HepG2 (cell line): ENCODE results near the gene RPS6KA5. TPM values are rescaled to one million over a fixed set of nuclear protein-coding genes. Genes with fewer than 3 reads are reported as not detected.

Source experiments
- ATAC-seq: fragments of 200-7000 bp; cut with Tn5 transposase; 3 replicates; pipeline ENCODE4 v1.9.1; 2020; ENCODE audit warnings: mild to moderate bottlenecking, moderate library complexity
- BruUV-seq: library from RNA; stranded (reverse); fragments of 400-500 nt; replicated peaks from 2 replicates; lab custom pipeline; 2021; lab: Mats Ljungman, UMichigan
- CTCF ChIA-PET: fragments of 300-600 bp; formaldehyde crosslinking; extraction: SDS; loops from one replicate; lab custom pipeline; 2021; ENCODE audit warnings: low total read pairs, inconsistent platforms, low intra/inter-chr PET ratio; lab: Yijun Ruan, JAX
- POLR2A ChIA-PET: fragments of 350-600 bp; sonication (Branson Sonifier 250); formaldehyde crosslinking; loops from one replicate; lab custom pipeline; 2020; ENCODE audit warnings: antibody characterized with exemption, inconsistent platforms; lab: Yijun Ruan, JAX
- DNase-seq: peaks from one replicate; pipeline ENCODE4 v3.0.0-alpha.2; 2015; ENCODE audit warnings: low spot score
- FAIRE-seq: peaks from 3 replicates; lab custom pipeline; 2011; peaks lifted over from hg19 to GRCh38; lab: Jason Lieb, UNC
- H2AFZ ChIP-seq: one replicate; pipeline ENCODE4 v1.6.1; 2011; ENCODE audit warnings: low read length, inconsistent platforms
- H3K27ac ChIP-seq: fragments of 300-600 bp; 3 replicates; pipeline ENCODE4 v1.8.0; 2011; ENCODE audit warnings: mixed run types, mild to moderate bottlenecking, mixed read lengths, low read length, inconsistent platforms; ENCODE audit not compliant: insufficient read depth; ENCODE audit errors: extremely low read length
- H3K27me3 ChIP-seq, 2 experiments: fragments of 200-600 bp in 1 of 2; 2 replicates in 1 of 2; 3 replicates in 1 of 2; pipeline versions ENCODE4 v1.6.0 to v1.8.0; 2011; ENCODE audit warnings: low read length in 2 of 2, mild to moderate bottlenecking in 2 of 2, moderate library complexity in 2 of 2, inconsistent platforms in 1 of 2; ENCODE audit not compliant: insufficient read depth in 2 of 2, control insufficient read depth in 1 of 2
- H3K36me3 ChIP-seq, 2 experiments: fragments of 200-600 bp in 1 of 2; replicated peaks in 1 of 2; 2 replicates in 1 of 2; 3 replicates in 1 of 2; pipeline versions ENCODE4 v1.5.1 to v1.8.0; 2011; ENCODE audit warnings: low read length in 2 of 2, inconsistent platforms in 1 of 2; ENCODE audit not compliant: insufficient read depth in 2 of 2, control insufficient read depth in 1 of 2
- H3K4me1 ChIP-seq: 2 replicates; pipeline ENCODE4 v1.5.1; 2012; ENCODE audit warnings: low read length, inconsistent platforms; ENCODE audit not compliant: insufficient read depth
- H3K4me2 ChIP-seq: 2 replicates; pipeline ENCODE4 v1.6.0; 2011; ENCODE audit warnings: low read depth, low read length, inconsistent platforms
- H3K4me3 ChIP-seq, 3 experiments: fragments of 200-600 bp in 1 of 3; sonication (generic), shearing (Covaris generic) in 1 of 3; replicated peaks in 1 of 3; 2 replicates each; pipeline ENCODE4 v1.5.1; 2011 to 2016; ENCODE audit warnings: low read length in 3 of 3, inconsistent platforms in 2 of 3, low read depth in 2 of 3, mild to moderate bottlenecking in 2 of 3, control low read depth in 1 of 3, mixed read lengths in 1 of 3; ENCODE audit not compliant: insufficient read depth in 1 of 3
- H3K79me2 ChIP-seq: one replicate; pipeline ENCODE4 v1.6.1; 2011; ENCODE audit warnings: low read length, inconsistent platforms; ENCODE audit not compliant: insufficient read depth
- H3K9ac ChIP-seq: 2 replicates; pipeline ENCODE4 v1.6.0; 2011; ENCODE audit warnings: mild to moderate bottlenecking, low read depth, low read length, inconsistent platforms; ENCODE audit not compliant: insufficient read depth
- H3K9me3 ChIP-seq: 2 replicates; pipeline ENCODE4 v1.5.1; 2012; ENCODE audit warnings: mild to moderate bottlenecking, low read length
- H4K20me1 ChIP-seq: 2 replicates; pipeline ENCODE4 v1.6.0; 2011; ENCODE audit warnings: inconsistent platforms, mild to moderate bottlenecking, low read length, moderate library complexity; ENCODE audit not compliant: insufficient read depth
- ZBTB21 ChIP-seq: sonication (generic); formaldehyde crosslinking; IDR thresholded peaks from 2 replicates; pipeline ENCODE4 v1.4.0; 2020; ENCODE audit warnings: missing genetic modification reagents
- WGBS: methylation state at CpG from one replicate; pipeline ENCODE4 v1.1.6; 2017; ENCODE audit warnings: low lambda C conversion rate; 5-methylcytosine and 5-hydroxymethylcytosine counted together
- in situ Hi-C: cut with HindIII; loops from 2 replicates; pipeline ENCODE4 v1.10.0; 2017; ENCODE audit warnings: low pct_unique_long_range_greater_than_20kb; ENCODE audit not compliant: extremely low pct_ligation_motif_present
- intact Hi-C: fragments of 100-400 bp; cut with micrococcal nuclease; formaldehyde crosslinking; loops from one replicate; pipeline ENCODE4 v1.10.0; 2022; ENCODE audit not compliant: unreplicated experiment
- polyA plus RNA-seq, 8 experiments: library from polyadenylated mRNA; depleted of rRNA in 3 of 8; stranded (reverse) in 7 of 8; unstranded in 1 of 8; fragments of >200 nt; fragmentation: Illumina TruSeq in 4 of 8; extraction: Trizol in 4 of 8; gene quantifications; 2 replicates each; pipeline versions ENCODE4 v1.2.1 to v1.2.3, GENCODE V29; 2011 to 2016; ENCODE audit warnings: low read depth in 4 of 8, missing spikeins in 1 of 8, mixed read lengths in 1 of 8; ENCODE audit not compliant: insufficient read depth in 1 of 8
- total RNA-seq, 5 experiments: library from RNA; depleted of rRNA; stranded (reverse); fragments of >200 nt; fragmentation: Illumina TruSeq; extraction: Trizol; gene quantifications; 2 replicates each; pipeline ENCODE4 v1.2.3, GENCODE V29; 2016; ENCODE audit warnings: low read depth in 1 of 5
- TF ChIP-seq, protein P1 (sequence below): sonication (generic); formaldehyde crosslinking; IDR thresholded peaks from 2 replicates; pipeline ENCODE4 v1.4.0; 2020; ENCODE audit warnings: mild to moderate bottlenecking, missing genetic modification reagents

The RPS6KA5 gene
- total and polyA plus RNA-seq, 2 of the 13 experiments (the other 11 are each of a cell fraction or from before 2014, with no cell fraction given), result 0.50 to 0.58 TPM

DNA sequence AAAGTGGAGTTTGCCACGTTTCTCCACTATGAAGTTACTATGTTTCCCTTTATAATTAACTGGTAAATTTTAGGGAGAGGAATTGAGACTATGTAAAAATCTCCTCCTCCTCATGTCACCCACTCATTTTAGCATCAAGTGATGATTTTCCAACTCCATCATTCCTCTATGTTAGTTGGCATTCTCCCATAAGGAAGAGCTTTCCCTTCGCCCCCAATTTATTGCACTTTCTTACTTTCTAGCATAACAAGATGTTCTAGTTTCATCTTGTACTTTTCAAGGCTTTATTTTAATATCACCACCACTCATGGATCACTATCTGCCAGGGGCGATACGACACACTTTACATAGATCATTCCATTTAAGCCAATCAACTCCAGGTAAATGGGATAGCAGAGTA is 97.1 kb downstream of the RPS6KA5 start (continued):
- TF ChIP-seq, protein P1, sequence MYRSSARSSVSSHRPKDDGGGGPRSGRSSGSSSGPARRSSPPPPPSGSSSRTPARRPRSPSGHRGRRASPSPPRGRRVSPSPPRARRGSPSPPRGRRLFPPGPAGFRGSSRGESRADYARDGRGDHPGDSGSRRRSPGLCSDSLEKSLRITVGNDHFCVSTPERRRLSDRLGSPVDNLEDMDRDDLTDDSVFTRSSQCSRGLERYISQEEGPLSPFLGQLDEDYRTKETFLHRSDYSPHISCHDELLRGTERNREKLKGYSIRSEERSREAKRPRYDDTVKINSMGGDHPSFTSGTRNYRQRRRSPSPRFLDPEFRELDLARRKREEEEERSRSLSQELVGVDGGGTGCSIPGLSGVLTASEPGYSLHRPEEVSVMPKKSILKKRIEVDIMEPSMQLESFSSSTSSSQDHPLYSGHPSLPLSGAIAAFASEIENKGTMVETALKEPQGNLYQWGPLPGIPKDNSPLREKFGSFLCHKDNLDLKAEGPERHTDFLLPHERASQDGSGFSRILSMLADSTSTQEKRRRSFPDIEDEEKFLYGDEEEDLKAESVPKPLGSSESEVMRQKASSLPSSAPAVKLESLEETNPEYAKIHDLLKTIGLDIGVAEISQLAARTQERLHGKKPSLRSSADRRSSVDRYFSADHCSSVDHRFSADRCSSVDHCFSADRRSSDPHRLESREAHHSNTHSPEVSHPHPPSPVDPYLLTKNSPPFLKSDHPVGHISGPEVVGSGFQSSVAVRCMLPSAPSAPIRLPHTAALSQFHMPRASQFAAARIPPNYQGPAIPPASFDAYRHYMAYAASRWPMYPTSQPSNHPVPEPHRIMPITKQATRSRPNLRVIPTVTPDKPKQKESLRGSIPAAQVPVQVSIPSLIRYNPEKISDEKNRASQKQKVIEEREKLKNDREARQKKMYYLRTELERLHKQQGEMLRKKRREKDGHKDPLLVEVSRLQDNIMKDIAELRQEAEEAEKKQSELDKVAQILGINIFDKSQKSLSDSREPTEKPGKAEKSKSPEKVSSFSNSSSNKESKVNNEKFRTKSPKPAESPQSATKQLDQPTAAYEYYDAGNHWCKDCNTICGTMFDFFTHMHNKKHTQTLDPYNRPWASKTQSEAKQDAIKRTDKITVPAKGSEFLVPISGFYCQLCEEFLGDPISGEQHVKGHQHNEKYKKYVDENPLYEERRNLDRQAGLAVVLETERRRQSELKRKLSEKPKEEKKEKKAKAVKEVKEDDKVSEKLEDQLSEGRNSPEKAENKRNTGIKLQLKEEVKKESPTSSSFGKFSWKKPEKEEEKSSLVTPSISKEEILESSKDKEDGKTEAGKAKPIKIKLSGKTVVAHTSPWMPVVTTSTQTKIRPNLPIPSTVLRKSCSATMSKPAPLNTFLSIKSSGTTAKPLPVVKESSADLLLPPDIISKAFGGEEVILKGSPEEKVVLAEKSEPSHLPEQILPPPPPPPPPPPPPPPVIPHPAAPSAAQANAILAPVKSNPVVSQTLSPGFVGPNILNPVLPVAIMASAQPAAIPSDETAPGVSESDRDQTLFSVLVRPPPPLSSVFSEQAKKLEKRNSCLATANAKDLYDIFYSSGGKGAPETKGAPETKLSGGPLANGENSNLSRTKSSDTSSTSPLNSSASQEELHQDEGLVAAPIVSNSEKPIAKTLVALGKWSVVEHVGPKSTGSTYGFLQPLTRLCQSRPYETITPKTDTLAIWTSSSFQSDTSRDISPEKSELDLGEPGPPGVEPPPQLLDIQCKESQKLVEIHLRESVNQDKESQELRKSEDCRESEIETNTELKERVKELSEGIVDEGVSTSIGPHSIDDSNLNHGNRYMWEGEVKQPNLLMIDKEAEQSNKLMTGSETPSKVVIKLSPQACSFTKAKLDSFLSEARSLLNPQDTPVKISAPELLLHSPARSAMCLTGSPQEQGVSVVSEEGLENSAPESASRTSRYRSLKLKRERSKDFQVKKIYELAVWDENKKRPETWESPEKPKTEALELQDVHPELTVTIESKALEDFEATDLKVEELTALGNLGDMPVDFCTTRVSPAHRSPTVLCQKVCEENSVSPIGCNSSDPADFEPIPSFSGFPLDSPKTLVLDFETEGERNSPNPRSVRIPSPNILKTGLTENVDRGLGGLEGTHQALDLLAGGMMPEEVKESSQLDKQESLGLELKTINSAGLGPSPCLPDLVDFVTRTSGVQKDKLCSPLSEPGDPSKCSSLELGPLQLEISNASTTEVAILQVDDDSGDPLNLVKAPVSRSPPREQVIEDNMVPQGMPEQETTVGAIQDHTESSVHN (CRISPR knock-in tag), result no peak
- TF ChIP-seq, all 625 proteins: peak for 0

DNA sequence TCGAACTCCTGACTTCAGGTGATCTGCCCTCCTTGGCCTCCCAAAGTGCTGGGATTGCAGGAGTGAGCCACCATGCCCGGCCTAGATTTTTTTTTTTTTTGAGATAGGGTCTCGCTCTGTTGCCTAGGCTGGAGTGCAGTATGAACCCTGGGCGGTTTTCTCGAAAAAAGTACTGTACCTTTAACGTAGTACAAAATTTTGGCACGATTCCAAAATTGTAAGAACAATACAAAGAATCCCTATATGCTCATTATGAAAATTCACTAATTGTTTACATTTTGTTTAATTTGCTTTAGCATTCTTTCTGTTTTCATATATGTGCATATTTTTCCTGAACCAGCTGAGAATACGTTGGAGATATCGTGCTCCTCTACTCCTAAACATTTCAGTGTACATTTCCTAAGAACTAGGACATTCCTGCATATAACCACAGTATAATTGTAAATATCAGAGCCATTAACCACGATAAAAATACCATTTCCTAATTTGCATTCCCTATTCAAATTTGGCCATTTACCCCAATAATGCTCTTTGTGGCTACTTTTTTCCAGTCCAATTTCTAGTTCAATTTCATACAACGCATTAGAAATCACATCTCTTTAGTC is 97.8 kb downstream of the RPS6KA5 start:
- ATAC-seq, result no peak
- Histone ChIP-seq H3K27ac (no peak overlapping the region), H2AFZ (no peak overlapping the region), H3K4me3 (no peak overlapping the region), H4K20me1 (no peaks in the 10 kb centered on the region), H3K36me3 (no peaks in the 10 kb centered on the region), H3K4me2 (no peak overlapping the region), H3K9me3 (no peaks in the 10 kb centered on the region), H3K27me3 (no peaks in the 10 kb centered on the region), H3K4me1 (peaks cover 5% of the 10 kb centered on the region; the same call in 1 of the 2 replicates), H3K9ac (no peak overlapping the region)
- CTCF ChIA-PET, result no interaction called here
- in situ Hi-C loops (no loop called here), intact Hi-C loops (no loop called here)
- no peak for FAIRE-seq
- WGBS, result 49% methylated on average over 11 of the region's 11 CpGs
- TF ChIP-seq ZBTB21 (CRISPR knock-in tag), result no peak
- TF ChIP-seq, all 625 proteins: peak for 0
- BruUV-seq, result no TSS peak
- DNase-seq, result no peak
- no peaks in the 10 kb centered on the region for H3K79me2 ChIP-seq
- POLR2A ChIA-PET, result no interaction called here
